ENCODE data around the gene CNTNAP2.

Gene CNTNAP2

DNA sequence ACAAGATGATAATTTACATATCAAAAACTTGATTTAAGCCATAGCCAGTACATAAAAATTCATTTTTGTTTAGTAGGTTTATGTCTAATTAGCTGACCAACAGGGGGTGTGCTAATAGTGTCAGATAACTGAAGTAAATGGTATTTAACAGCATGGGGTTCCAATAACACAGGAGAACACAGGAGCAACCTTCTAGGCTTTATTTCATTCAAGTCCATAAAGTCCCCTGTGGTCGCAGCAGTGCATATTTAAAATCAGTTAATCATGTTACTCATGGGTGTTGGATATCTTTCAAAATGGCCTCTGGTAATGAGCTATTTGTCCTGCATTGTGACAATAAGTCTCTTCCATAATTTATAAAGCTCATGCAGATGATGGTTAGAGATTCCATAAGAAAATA lies 238.6 kb downstream of the CNTNAP2 start:
- no peak for TF ChIP-seq JUND (IDR thresholded peaks at IDR 0.05; ENCODE audit: low read depth)
- in situ Hi-C loops (cut with HindIII; ENCODE audit: low pct_unique_long_range_greater_than_20kb, low sequenced_read_pairs), result no loop called here
- no peak for DNase-seq (ENCODE audit: low read depth in 1 of 2, low spot score in 1 of 2)

DNA sequence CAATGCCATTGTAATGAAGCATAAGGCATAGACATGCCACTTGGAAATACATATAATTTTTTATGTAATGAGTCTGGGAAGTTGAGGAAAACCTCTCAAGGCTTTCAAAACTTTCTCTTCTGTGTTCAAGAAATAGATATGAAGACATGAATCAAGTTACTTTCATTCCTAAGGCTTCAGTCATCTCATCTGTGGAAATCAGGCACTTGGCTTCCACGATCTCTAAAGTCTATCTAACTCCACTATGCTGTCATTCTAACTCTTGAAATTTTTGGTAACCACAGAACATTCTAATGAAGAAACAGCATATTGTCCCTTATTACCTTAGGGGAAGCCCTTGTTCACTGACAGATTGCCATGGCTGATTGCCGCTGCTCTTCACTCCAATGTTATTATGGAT lies 242.6 kb downstream of the CNTNAP2 start:
- DNase-seq (ENCODE audit: low read depth in 1 of 2, low spot score in 1 of 2), result no peak
- in situ Hi-C loops (cut with HindIII; ENCODE audit: low pct_unique_long_range_greater_than_20kb, low sequenced_read_pairs), result no loop called here
- no peak for TF ChIP-seq JUND (IDR thresholded peaks at IDR 0.05; ENCODE audit: low read depth)

GRCh38 chr7:146366938-146367337 lies 250.3 kb downstream of the CNTNAP2 start:
- in situ Hi-C loops (cut with HindIII; ENCODE audit: low pct_unique_long_range_greater_than_20kb, low sequenced_read_pairs), result no loop called here
- no peak for TF ChIP-seq JUND (IDR thresholded peaks at IDR 0.05; ENCODE audit: low read depth)
- DNase-seq (ENCODE audit: low read depth in 1 of 2, low spot score in 1 of 2), result no peak

DNA sequence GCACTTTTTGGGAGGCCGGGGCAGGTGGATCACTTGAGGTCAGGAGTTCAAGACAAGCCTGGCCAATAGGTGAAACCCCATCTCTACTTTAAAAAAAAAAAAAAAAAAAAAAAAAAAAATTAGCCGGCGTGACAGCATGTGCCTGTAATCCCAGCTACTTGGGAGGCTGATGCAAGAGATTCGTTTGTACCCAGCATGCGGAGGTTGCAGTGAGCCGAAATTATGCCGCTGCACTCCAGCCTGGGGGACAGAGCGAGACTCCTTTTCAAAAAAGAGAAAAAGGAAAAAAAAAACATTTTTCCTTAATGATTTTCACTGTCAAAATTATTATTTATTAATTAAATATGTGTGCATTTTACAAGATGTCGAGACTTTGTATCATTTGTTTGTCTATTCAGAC lies 253.6 kb downstream of the CNTNAP2 start:
- in situ Hi-C loops (cut with HindIII; ENCODE audit: low pct_unique_long_range_greater_than_20kb, low sequenced_read_pairs), result no loop called here
- DNase-seq (ENCODE audit: low read depth in 1 of 2, low spot score in 1 of 2), result no peak
- no peak for TF ChIP-seq JUND (IDR thresholded peaks at IDR 0.05; ENCODE audit: low read depth)

- in situ Hi-C loops (cut with HindIII; ENCODE audit: low pct_unique_long_range_greater_than_20kb, low sequenced_read_pairs), result no loop called here
- TF ChIP-seq JUND (IDR thresholded peaks at IDR 0.05; ENCODE audit: low read depth), result no peak
- DNase-seq (ENCODE audit: low read depth in 1 of 2, low spot score in 1 of 2), result no peak
These were observed 258.6 kb downstream of the CNTNAP2 start for GRCh38 chr7:146375170-146375569.

DNA sequence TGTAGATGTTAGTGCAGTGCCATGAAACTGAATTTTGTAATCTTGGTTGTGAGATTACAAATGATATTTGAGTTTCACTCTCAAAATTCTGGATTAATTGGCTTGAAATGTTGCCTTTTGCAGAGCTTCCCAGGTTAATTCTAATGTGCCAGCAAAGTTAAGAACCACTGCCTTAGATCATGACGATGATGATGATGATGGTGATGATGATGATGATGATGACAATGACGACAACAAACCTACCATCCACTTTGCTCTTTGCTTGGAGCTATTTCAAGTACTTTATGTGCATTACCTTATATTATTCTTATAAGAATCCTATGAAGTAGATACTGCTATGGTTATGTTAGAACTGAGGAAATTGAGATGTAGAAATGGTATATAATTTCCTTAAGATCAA lies 261.6 kb downstream of the CNTNAP2 start:
- in situ Hi-C loops (cut with HindIII; ENCODE audit: low pct_unique_long_range_greater_than_20kb, low sequenced_read_pairs), result no loop called here
- no peak for DNase-seq (ENCODE audit: low read depth in 1 of 2, low spot score in 1 of 2)
- TF ChIP-seq JUND (IDR thresholded peaks at IDR 0.05; ENCODE audit: low read depth), result no peak

- in situ Hi-C loops (cut with HindIII; ENCODE audit: low pct_unique_long_range_greater_than_20kb, low sequenced_read_pairs), result no loop called here
- DNase-seq (ENCODE audit: low read depth in 1 of 2, low spot score in 1 of 2), result no peak
- TF ChIP-seq JUND (IDR thresholded peaks at IDR 0.05; ENCODE audit: low read depth), result no peak
These were observed 270.5 kb downstream of the CNTNAP2 start for GRCh38 chr7:146387140-146387539.

GRCh38 chr7:146388928-146389327 lies 272.3 kb downstream of the CNTNAP2 start:
- no peak for DNase-seq (ENCODE audit: low read depth in 1 of 2, low spot score in 1 of 2)
- in situ Hi-C loops (cut with HindIII; ENCODE audit: low pct_unique_long_range_greater_than_20kb, low sequenced_read_pairs), result no loop called here
- no peak for TF ChIP-seq JUND (IDR thresholded peaks at IDR 0.05; ENCODE audit: low read depth)

DNA sequence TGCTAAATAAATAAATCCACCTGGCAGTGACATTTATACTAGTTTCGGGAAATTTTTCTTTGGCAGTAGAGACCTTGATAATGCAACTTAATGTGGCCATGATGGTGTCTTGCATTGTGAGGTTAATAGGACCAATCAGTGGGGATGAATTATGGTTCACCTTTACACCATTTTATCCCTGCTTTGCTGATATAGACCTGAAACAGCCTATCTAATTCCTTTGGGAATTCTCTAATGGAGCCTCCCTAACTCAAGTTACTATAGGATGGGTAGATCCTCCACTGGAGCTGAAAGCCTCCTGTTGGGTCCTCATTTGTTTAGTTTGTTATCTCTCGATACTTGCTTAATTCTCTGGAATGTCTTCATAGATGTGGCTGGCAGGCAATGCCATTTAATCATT lies 276.7 kb downstream of the CNTNAP2 start:
- in situ Hi-C loops (cut with HindIII; ENCODE audit: low pct_unique_long_range_greater_than_20kb, low sequenced_read_pairs), result no loop called here
- DNase-seq (ENCODE audit: low read depth in 1 of 2, low spot score in 1 of 2), result no peak
- no peak for TF ChIP-seq JUND (IDR thresholded peaks at IDR 0.05; ENCODE audit: low read depth)

- in situ Hi-C loops (cut with HindIII; ENCODE audit: low pct_unique_long_range_greater_than_20kb, low sequenced_read_pairs), result no loop called here
- no peak for TF ChIP-seq JUND (IDR thresholded peaks at IDR 0.05; ENCODE audit: low read depth)
- DNase-seq (ENCODE audit: low read depth in 1 of 2, low spot score in 1 of 2), result no peak
These were observed 280.5 kb downstream of the CNTNAP2 start for GRCh38 chr7:146397141-146397540.

GRCh38 chr7:146401939-146402338 lies 285.3 kb downstream of the CNTNAP2 start:
- no peak for DNase-seq (ENCODE audit: low read depth in 1 of 2, low spot score in 1 of 2)
- TF ChIP-seq JUND (IDR thresholded peaks at IDR 0.05; ENCODE audit: low read depth), result no peak
- in situ Hi-C loops (cut with HindIII; ENCODE audit: low pct_unique_long_range_greater_than_20kb, low sequenced_read_pairs), result no loop called here

- no peak for TF ChIP-seq JUND (IDR thresholded peaks at IDR 0.05; ENCODE audit: low read depth)
- in situ Hi-C loops (cut with HindIII; ENCODE audit: low pct_unique_long_range_greater_than_20kb, low sequenced_read_pairs), result no loop called here
- no peak for DNase-seq (ENCODE audit: low read depth in 1 of 2, low spot score in 1 of 2)
These were observed 289.1 kb downstream of the CNTNAP2 start for GRCh38 chr7:146405737-146406136.

DNA sequence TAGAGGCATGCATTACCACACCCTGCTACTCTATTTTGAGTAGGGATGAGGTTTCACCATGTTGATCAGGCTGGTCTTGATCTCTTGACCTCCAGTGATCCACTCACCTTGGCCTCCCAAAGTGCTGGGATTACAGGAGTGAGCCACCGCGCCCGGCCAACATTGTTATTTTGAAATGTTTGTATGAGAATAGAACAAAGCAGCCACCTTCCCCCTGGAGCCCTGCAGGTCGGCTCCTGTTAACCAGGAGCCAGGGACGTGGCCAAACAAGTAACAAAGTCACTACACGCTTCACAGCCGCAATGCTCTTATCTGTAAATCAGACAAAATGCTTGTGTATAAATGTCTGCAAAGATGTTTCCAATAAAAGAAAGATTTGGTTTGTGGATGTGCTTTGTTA lies 295.4 kb downstream of the CNTNAP2 start:
- in situ Hi-C loops (cut with HindIII; ENCODE audit: low pct_unique_long_range_greater_than_20kb, low sequenced_read_pairs), result no loop called here
- no peak for TF ChIP-seq JUND (IDR thresholded peaks at IDR 0.05; ENCODE audit: low read depth)
- no peak for DNase-seq (ENCODE audit: low read depth in 1 of 2, low spot score in 1 of 2)

- in situ Hi-C loops (cut with HindIII; ENCODE audit: low pct_unique_long_range_greater_than_20kb, low sequenced_read_pairs), result no loop called here
- TF ChIP-seq JUND (IDR thresholded peaks at IDR 0.05; ENCODE audit: low read depth), result no peak
- no peak for DNase-seq (ENCODE audit: low read depth in 1 of 2, low spot score in 1 of 2)
These were observed 296.2 kb downstream of the CNTNAP2 start for GRCh38 chr7:146412781-146413180.

All from T47D (cell line).